HEK293 (cell line): Measurements from ENCODE around the gene PIP5K1B.

Source experiments
- CTCF ChIA-PET: fragments of 350-600 bp; formaldehyde crosslinking; extraction: SDS; loops from one replicate; lab custom pipeline; 2021; ENCODE audit warnings: antibody characterized with exemption; lab: Yijun Ruan, JAX
- POLR2A ChIA-PET: fragments of 300-600 bp; formaldehyde crosslinking; extraction: SDS; loops from one replicate; lab custom pipeline; 2020; ENCODE audit warnings: antibody characterized with exemption, inconsistent platforms; lab: Yijun Ruan, JAX
- H3K27ac ChIP-seq: fragments of 200-500 bp; sonication (Bioruptor generic); 2 replicates; pipeline ENCODE4 v1.5.1; 2014; ENCODE audit warnings: low read depth, low read length, control low read depth, inconsistent platforms; ENCODE audit errors: extremely low read depth
- H3K36me3 ChIP-seq, 2 experiments: fragments of 200-500 bp in 1 of 2; sonication (Bioruptor generic) in 1 of 2; 1 replicate in 1 of 2; 2 replicates in 1 of 2; pipeline ENCODE4 v1.5.1; 2014 to 2017; ENCODE audit warnings: inconsistent platforms in 2 of 2, low read length in 2 of 2; ENCODE audit not compliant: control insufficient read depth in 2 of 2, insufficient read depth in 1 of 2
- H3K4me1 ChIP-seq: fragments of 200-500 bp; sonication (Bioruptor generic); 2 replicates; pipeline ENCODE4 v1.5.1; 2014; ENCODE audit warnings: mild to moderate bottlenecking, low read length, inconsistent platforms; ENCODE audit not compliant: control insufficient read depth, insufficient read depth
- H3K4me3 ChIP-seq: 2 replicates; pipeline ENCODE4 v1.5.1; 2011; ENCODE audit warnings: low read depth, mild to moderate bottlenecking, control low read depth, low read length, moderate library complexity
- H3K9me3 ChIP-seq: fragments of 200-500 bp; sonication (Bioruptor generic); 2 replicates; pipeline ENCODE4 v1.5.1; 2014; ENCODE audit warnings: low read depth, low read length, inconsistent platforms; ENCODE audit not compliant: control insufficient read depth, insufficient read depth
- ATF2 ChIP-seq: fragments of 450-650 bp; formaldehyde crosslinking; IDR thresholded peaks from 2 replicates; pipeline ENCODE4 v1.5.1; 2016; ENCODE audit warnings: missing biosample characterization, missing genetic modification characterization, low read depth
- KLF1 ChIP-seq: fragments of 450-650 bp; formaldehyde crosslinking; IDR thresholded peaks from 2 replicates; pipeline ENCODE4 v1.5.1; 2016; ENCODE audit warnings: missing biosample characterization, missing genetic modification characterization
- PRDM6 ChIP-seq: fragments of 450-650 bp; formaldehyde crosslinking; IDR thresholded peaks from 2 replicates; pipeline ENCODE4 v1.5.1; 2017; ENCODE audit warnings: missing biosample characterization, missing genetic modification characterization
- SP3 ChIP-seq: fragments of 450-650 bp; formaldehyde crosslinking; IDR thresholded peaks from 2 replicates; pipeline ENCODE4 v1.5.1; 2016; ENCODE audit warnings: missing biosample characterization, missing genetic modification characterization
- ZBTB11 ChIP-seq: fragments of 450-650 bp; formaldehyde crosslinking; conservative IDR thresholded peaks from 2 replicates; pipeline ENCODE4 v1.5.1; 2016; ENCODE audit warnings: low read depth, missing biosample characterization, missing genetic modification characterization
- ZBTB8A ChIP-seq: fragments of 450-650 bp; formaldehyde crosslinking; IDR thresholded peaks from 2 replicates; pipeline ENCODE4 v1.5.1; 2016; ENCODE audit warnings: missing biosample characterization, missing genetic modification characterization
- ZNF10 ChIP-seq: fragments of 450-650 bp; formaldehyde crosslinking; IDR thresholded peaks from 2 replicates; pipeline ENCODE4 v1.5.1; 2017; ENCODE audit warnings: missing biosample characterization, missing genetic modification characterization
- ZNF169 ChIP-seq: fragments of 450-650 bp; formaldehyde crosslinking; IDR thresholded peaks from 2 replicates; pipeline ENCODE4 v1.5.1; 2016; ENCODE audit warnings: missing biosample characterization, missing genetic modification characterization
- ZNF174 ChIP-seq: fragments of 450-650 bp; formaldehyde crosslinking; IDR thresholded peaks from 2 replicates; pipeline ENCODE4 v1.5.0; 2017; ENCODE audit warnings: missing biosample characterization, mild to moderate bottlenecking, missing genetic modification characterization
- ZNF24 ChIP-seq: fragments of 450-650 bp; formaldehyde crosslinking; IDR thresholded peaks from 2 replicates; pipeline ENCODE4 v1.5.1; 2016; ENCODE audit warnings: missing biosample characterization, missing genetic modification characterization
- ZNF416 ChIP-seq: fragments of 450-650 bp; formaldehyde crosslinking; IDR thresholded peaks from 2 replicates; pipeline ENCODE4 v1.5.1; 2016; ENCODE audit warnings: missing biosample characterization, missing genetic modification characterization
- ZNF423 ChIP-seq: fragments of 450-650 bp; formaldehyde crosslinking; IDR thresholded peaks from 2 replicates; pipeline ENCODE4 v1.5.1; 2016; ENCODE audit warnings: missing biosample characterization, missing genetic modification characterization
- ZNF548 ChIP-seq: fragments of 450-650 bp; formaldehyde crosslinking; IDR thresholded peaks from 2 replicates; pipeline ENCODE4 v1.5.1; 2016; ENCODE audit warnings: missing biosample characterization, missing genetic modification characterization
- ZNF610 ChIP-seq: fragments of 450-650 bp; formaldehyde crosslinking; IDR thresholded peaks from 2 replicates; pipeline ENCODE4 v1.5.1; 2016; ENCODE audit warnings: missing biosample characterization, missing genetic modification characterization, borderline replicate concordance
- ZNF624 ChIP-seq: fragments of 450-650 bp; formaldehyde crosslinking; IDR thresholded peaks from 2 replicates; pipeline ENCODE4 v1.5.1; 2017; ENCODE audit warnings: missing biosample characterization, missing genetic modification characterization
- ZNF629 ChIP-seq: fragments of 450-650 bp; formaldehyde crosslinking; IDR thresholded peaks from 2 replicates; pipeline ENCODE4 v1.5.1; 2017; ENCODE audit warnings: missing biosample characterization, missing genetic modification characterization
- ZNF658 ChIP-seq: fragments of 450-650 bp; formaldehyde crosslinking; IDR thresholded peaks from 2 replicates; pipeline ENCODE4; 2016; ENCODE audit warnings: missing biosample characterization, missing genetic modification characterization
- ZNF670 ChIP-seq: fragments of 450-650 bp; formaldehyde crosslinking; IDR thresholded peaks from 2 replicates; pipeline ENCODE4 v1.5.1; 2016; ENCODE audit warnings: missing biosample characterization, missing genetic modification characterization, low read depth
- ZNF830 ChIP-seq: fragments of 450-650 bp; IDR thresholded peaks from 2 replicates; pipeline ENCODE4 v1.5.0; 2018; ENCODE audit warnings: missing biosample characterization, missing genetic modification characterization, low read depth, mild to moderate bottlenecking, moderate library complexity

PIP5K1B gene

GRCh38 chr9:68975365-68976043 lies 270.5 kb downstream of the PIP5K1B start:
- Histone ChIP-seq H3K27ac (no peak overlapping the region), H3K4me1 (no peaks in the 10 kb centered on the region), H3K36me3 (no peaks in the 10 kb centered on the region), H3K9me3 (no peaks in the 10 kb centered on the region)
- ChIA-PET POLR2A (interaction anchor here (0.6 kb wide), 1 partner anchor 25 kb away, joined by 3 read pairs; no protein-coding TSS in a partner anchor), CTCF (interaction anchor here (0.7 to 3.3 kb wide), 3 partner anchors 20 to 392 kb away, joined by 3 to 10 read pairs (median 10); no protein-coding TSS in a partner anchor)
- TF ChIP-seq KLF1 (tag by site-specific recombination) (0 out of 2 replicates have a peak, but pooled peaks have one; percentile 12), ZNF423 (tag by site-specific recombination) (no peak), ATF2 (tag by site-specific recombination) (peak; percentile 36; the same call in 1 of the 2 replicates), ZNF10 (tag by site-specific recombination) (no peak), ZNF629 (tag by site-specific recombination) (peak; percentile 40)
- TF ChIP-seq, all 188 proteins: peak for 3
- H3K4me3 ChIP-seq: no peak overlapping the region

- ChIA-PET POLR2A (no interaction called here), CTCF (interaction anchor here (0.6 kb wide), 1 partner anchor 50 kb away, joined by 3 read pairs; no protein-coding TSS in a partner anchor)
- Histone ChIP-seq H3K36me3 (no peaks in the 10 kb centered on the region), H3K4me3 (no peak overlapping the region), H3K27ac (no peak overlapping the region), H3K4me1 (peaks cover 4% of the 10 kb centered on the region), H3K9me3 (no peaks in the 10 kb centered on the region)
- TF ChIP-seq PRDM6 (tag by site-specific recombination): no peak
- no peak for TF ChIP-seq ZNF548
- no peak for TF ChIP-seq ZBTB11
- no peak for TF ChIP-seq ZNF416
- TF ChIP-seq ZNF624 (tag by site-specific recombination): no peak
- no peak for TF ChIP-seq ZNF658 (tag by site-specific recombination)
- no peak for TF ChIP-seq ZNF610 (tag by site-specific recombination)
- no peak for TF ChIP-seq SP3 (tag by site-specific recombination)
- TF ChIP-seq ZBTB8A (tag by site-specific recombination): no peak
- TF ChIP-seq ZNF174 (tag by site-specific recombination): no peak
- no peak for TF ChIP-seq ZNF24 (tag by site-specific recombination)
- TF ChIP-seq ZNF169: no peak
- TF ChIP-seq ZNF670 (tag by site-specific recombination): no peak
- no peak for TF ChIP-seq ZNF830
Measured at GRCh38 chr9:68978066-68978465, 273.0 kb downstream of the PIP5K1B start.
